ENCODE data around the gene AKR1D1.

Gene AKR1D1

DNA sequence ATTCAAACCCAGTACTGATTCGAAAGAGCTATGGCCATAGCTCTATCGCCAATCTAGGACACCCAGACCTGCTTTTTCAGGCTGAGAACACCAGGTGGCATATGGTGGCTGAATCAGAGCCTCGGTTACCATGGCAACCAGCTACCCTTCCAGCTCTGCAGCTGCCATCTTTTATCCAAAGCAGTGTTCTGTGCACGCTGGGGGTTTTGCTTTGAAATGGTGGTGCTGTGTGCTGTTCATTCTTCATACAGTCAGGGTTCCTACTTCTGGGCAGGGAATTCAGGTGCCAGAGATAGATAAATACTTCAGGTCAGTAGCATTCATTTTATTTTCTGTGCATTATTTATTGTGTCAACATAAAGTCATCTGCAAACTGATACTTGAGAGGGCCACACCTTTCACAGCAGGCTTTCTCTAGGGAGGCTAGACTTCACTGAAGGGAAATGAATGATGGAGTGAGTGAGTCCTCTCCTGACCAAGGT is 85.4 kb downstream of the AKR1D1 start:
- in situ Hi-C loops (cut with MboI; ENCODE audit: low sequenced_read_pairs), result no loop called here

DNA sequence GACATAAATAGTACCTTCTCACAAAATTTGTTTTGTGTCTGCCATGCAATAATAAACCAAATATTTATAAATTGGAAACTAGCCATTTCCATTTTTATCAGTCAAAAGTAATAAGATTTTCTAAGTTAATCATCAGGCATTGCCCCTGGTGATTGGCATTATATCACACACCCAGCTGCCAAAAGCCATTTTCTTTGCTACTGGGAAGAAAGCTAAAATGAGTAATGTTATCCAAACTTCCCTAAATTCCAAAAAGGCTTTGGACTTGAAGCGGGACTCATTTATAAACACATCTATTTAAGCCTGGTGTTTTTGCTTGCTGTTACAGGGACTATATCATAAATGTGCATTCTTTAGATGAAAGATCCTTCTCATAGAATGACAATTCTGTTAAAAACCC is 86.0 kb downstream of the AKR1D1 start:
- in situ Hi-C loops (cut with MboI; ENCODE audit: low sequenced_read_pairs), result no loop called here

DNA sequence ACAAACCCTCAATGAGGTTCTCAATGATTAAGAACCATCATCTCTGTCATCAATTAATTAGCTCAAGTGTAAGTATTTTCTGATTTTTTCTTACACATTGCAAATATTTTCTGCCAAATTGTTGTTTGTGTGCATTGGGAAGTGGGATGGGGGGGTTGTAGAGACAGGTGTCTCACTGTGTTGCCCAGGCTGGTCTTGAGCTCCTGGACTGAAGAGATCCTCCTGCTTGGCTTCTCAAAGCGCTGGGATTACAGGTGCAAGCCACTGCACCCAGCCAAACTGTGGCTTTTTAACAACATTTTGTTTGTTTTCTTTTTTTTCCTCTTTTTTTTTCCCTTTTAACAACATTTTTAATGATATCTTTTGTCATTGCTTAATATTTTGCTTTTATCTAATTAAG is 87.5 kb downstream of the AKR1D1 start:
- in situ Hi-C loops (cut with MboI; ENCODE audit: low sequenced_read_pairs), result no loop called here

DNA sequence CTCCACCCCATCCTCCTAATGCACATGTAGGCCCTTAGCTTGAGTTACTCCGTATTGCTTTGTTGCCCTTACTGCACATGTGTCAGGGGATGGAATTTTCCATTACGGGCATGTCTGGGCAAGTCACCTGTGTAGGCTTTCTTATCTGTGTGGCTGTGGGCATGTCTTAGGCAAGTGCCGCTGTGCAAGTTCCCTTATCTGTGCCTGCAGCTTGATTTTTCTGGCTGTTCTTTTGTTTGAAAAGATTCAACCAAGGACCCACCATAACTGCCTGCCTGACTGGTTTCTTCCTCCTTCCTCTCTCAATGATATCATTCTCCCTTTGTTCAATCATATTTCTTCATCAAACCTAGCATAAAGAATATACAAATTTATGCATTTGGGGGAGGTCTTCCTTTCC is 88.5 kb downstream of the AKR1D1 start:
- in situ Hi-C loops (cut with MboI; ENCODE audit: low sequenced_read_pairs), result no loop called here

DNA sequence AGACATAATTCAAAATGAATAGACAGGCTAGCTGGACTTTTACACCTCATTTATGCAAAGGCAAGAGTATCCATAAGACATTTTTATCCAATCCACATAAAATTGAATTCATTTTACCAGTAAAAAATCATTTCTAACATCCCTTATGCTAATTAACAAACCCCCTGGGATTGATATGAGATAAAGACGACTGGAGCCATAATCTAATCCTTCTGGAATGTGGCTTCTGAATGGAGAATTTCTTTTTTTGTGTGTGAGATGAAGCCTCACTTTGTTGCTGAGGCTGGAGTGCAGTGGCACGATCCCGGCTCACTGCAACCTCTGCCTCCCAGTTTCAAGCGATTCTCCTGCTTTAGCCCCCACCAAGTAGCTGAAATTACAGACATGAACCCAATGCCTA is 90.4 kb downstream of the AKR1D1 start:
- in situ Hi-C loops (cut with MboI; ENCODE audit: low sequenced_read_pairs), result no loop called here

DNA sequence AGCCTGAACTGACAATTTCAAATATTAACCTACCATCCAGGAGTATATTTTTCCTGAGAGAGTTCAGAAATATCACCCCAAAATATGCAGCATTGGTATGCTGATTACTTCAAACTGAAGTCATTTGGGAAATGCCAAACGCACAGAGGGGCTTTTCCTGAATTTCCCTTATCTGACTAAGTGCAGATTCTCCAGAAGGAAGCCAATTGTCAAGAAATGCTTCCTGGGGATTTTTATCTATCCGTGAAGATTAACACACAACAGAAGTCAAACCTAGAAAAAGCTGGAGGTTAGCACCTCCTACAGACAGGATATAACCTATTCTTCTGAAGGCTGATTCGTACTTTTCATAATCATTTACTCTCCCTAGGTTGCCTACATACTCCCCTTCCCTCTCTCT is 91.0 kb downstream of the AKR1D1 start:
- in situ Hi-C loops (cut with MboI; ENCODE audit: low sequenced_read_pairs), result no loop called here

DNA sequence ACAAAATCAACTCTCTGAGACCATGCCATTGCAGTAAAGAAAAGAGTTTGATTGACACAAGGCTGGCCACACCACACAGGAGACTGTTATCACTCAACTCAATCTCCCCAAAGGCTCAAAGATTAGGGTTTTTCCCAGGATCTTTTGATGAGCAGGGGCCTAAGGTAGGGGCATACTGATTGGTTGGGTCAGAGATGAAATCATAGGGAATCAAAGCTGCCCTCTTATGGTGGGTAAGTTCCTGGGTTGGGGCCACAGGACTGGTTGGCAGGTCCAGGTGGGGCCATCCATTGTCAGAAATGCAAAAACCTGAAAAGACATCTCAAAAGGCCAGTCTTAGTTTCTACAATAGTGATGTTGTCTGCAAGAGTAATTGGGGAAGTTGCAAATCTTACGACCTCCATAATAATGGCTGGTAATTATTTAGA is 91.6 kb downstream of the AKR1D1 start:
- in situ Hi-C loops (cut with MboI; ENCODE audit: low sequenced_read_pairs), result no loop called here

Data from HL-60/S4 (cell line).